GM18502 (cell line): Measurements from ENCODE around the gene SSX5.
"Not testable (repeated sequence)": the region's sequence is repeated elsewhere in the genome, so short reads cannot be mapped to it uniquely, and the experiment has no call there.

ENCODE experiments used
- ATAC-seq: cut with Tn5 transposase; IDR thresholded peaks from one replicate; pipeline ENCODE4 v1.9.1; 2021; ENCODE audit warnings: mild to moderate bottlenecking; ENCODE audit not compliant: unreplicated experiment, poor library complexity

SSX5 gene

GRCh38 chrX:48196745-48197201, at the start of gene SSX5:
Gene SSX5, minus strand, starts transcription at chrX:48196795. Its CDS starts 1,437 bp downstream, at chrX:48195358.
- no peak for ATAC-seq

- ATAC-seq, result not testable (repeated sequence)
Observed at GRCh38 chrX:48224196-48224595, 27.6 kb upstream of the SSX5 start.

- not testable (repeated sequence) for ATAC-seq
Observed at GRCh38 chrX:48214341-48214740, 17.7 kb upstream of the SSX5 start.

GRCh38 chrX:48190024-48190423, 6.6 kb downstream of the SSX5 start:
- ATAC-seq, result not testable (repeated sequence)

GRCh38 chrX:48181882-48182281, 14.7 kb downstream of the SSX5 start:
- not testable (repeated sequence) for ATAC-seq

- no peak for ATAC-seq
Observed at GRCh38 chrX:48180811-48181210, 15.8 kb downstream of the SSX5 start.

GRCh38 chrX:48179691-48180090, 16.9 kb downstream of the SSX5 start:
- ATAC-seq, result no peak

- ATAC-seq, result not testable (repeated sequence)
Observed at GRCh38 chrX:48166322-48166721, 30.3 kb downstream of the SSX5 start.

GRCh38 chrX:48165241-48165640, 31.4 kb downstream of the SSX5 start:
- no peak for ATAC-seq

GRCh38 chrX:48156014-48156413, 40.6 kb downstream of the SSX5 start:
- ATAC-seq, result no peak

- no peak for ATAC-seq
Observed at GRCh38 chrX:48154796-48155195, 41.8 kb downstream of the SSX5 start.

GRCh38 chrX:48153769-48154168, 42.8 kb downstream of the SSX5 start:
- ATAC-seq, result no peak

GRCh38 chrX:48142697-48143096, 53.9 kb downstream of the SSX5 start:
- ATAC-seq, result not testable (repeated sequence)

- ATAC-seq, result not testable (repeated sequence)
Observed at GRCh38 chrX:48141810-48142508, 54.6 kb downstream of the SSX5 start.

- ATAC-seq, result not testable (repeated sequence)
Observed at GRCh38 chrX:48139076-48139475, 57.5 kb downstream of the SSX5 start.
